Right atrium auricular region (tissue), 2 donors: ENCODE data around the gene RNASE4. TPM values are rescaled to one million over a fixed set of nuclear protein-coding genes. Genes with fewer than 3 reads are reported as not detected.

Source experiments
- DNase-seq: peaks from one replicate; pipeline ENCODE4 v3.0.0-alpha.2; 2019; ENCODE audit warnings: low spot score
- H3K27ac ChIP-seq, 2 donors: fragments of 200-600 bp; sonication (generic); 1 replicate in 1 of 2; 2 replicates in 1 of 2; pipeline ENCODE4 v1.5.1; 2016 to 2019
- H3K27me3 ChIP-seq, 2 donors: fragments of 200-600 bp; sonication (generic); one replicate each; pipeline versions ENCODE4 v1.5.1 to v1.6.0; 2017 to 2019
- H3K36me3 ChIP-seq: fragments of 200-600 bp; sonication (generic); one replicate; pipeline ENCODE4 v1.5.1; 2016
- H3K4me1 ChIP-seq, 2 donors: fragments of 200-600 bp; sonication (generic); one replicate each; pipeline versions ENCODE4 v1.5.1 to v1.6.0; 2017 to 2019
- H3K4me3 ChIP-seq, 2 donors: fragments of 200-600 bp; sonication (generic); 1 replicate in 1 of 2; 2 replicates in 1 of 2; pipeline ENCODE4 v1.5.1; 2017 to 2019; ENCODE audit warnings: mild to moderate bottlenecking in 1 of 2, moderate library complexity in 1 of 2
- H3K9me3 ChIP-seq, 2 donors: fragments of 200-600 bp; sonication (generic); one replicate each; pipeline ENCODE4 v1.5.1; 2019
- total RNA-seq, 2 donors: library from RNA; depleted of rRNA; stranded (reverse); fragments of >200 nt; gene quantifications; one replicate each; pipeline ENCODE4 v1.1.0, GENCODE V29; 2016
- TF ChIP-seq, protein P1 (sequence below), 2 donors: fragments of 200-600 bp; sonication (generic); IDR thresholded peaks; one replicate each; pipeline ENCODE4 v1.5.1; 2019; ENCODE audit warnings: antibody characterized with exemption in 2 of 2

The RNASE4 gene
- total RNA-seq, 2 donors from 2014 or later: 19.5 to 44.4 TPM

DNA sequence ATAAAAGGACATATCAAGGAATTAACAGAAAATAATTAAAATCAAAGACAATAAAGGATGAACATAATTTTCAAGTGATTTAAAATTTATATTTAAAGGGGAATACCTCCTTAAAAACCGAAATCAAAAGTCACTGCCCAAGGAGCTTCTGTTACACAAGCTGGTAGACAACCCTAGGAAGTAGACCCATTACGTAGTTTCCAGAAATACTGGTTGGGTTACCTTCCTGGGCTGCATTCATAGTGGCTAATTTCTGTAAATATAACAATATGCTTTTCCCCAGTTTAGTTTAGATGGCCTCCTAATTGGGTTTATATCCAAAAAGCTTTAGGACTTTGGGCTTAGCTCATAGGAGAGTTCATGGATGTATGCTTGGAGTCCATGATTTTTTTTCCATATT, 59.2 kb downstream of the RNASE4 start:
- Histone ChIP-seq H3K9me3 (no peaks in the 10 kb centered on the region), H3K27ac (no peak overlapping the region), H3K27me3 (no peaks in the 10 kb centered on the region), H3K4me1 (no peaks in the 10 kb centered on the region), H3K4me3 (no peak overlapping the region), H3K36me3 (no peaks in the 10 kb centered on the region)
- TF ChIP-seq, protein P1, sequence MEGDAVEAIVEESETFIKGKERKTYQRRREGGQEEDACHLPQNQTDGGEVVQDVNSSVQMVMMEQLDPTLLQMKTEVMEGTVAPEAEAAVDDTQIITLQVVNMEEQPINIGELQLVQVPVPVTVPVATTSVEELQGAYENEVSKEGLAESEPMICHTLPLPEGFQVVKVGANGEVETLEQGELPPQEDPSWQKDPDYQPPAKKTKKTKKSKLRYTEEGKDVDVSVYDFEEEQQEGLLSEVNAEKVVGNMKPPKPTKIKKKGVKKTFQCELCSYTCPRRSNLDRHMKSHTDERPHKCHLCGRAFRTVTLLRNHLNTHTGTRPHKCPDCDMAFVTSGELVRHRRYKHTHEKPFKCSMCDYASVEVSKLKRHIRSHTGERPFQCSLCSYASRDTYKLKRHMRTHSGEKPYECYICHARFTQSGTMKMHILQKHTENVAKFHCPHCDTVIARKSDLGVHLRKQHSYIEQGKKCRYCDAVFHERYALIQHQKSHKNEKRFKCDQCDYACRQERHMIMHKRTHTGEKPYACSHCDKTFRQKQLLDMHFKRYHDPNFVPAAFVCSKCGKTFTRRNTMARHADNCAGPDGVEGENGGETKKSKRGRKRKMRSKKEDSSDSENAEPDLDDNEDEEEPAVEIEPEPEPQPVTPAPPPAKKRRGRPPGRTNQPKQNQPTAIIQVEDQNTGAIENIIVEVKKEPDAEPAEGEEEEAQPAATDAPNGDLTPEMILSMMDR (IDR thresholded peaks at IDR 0.05): no peak
- DNase-seq: no peak

DNA sequence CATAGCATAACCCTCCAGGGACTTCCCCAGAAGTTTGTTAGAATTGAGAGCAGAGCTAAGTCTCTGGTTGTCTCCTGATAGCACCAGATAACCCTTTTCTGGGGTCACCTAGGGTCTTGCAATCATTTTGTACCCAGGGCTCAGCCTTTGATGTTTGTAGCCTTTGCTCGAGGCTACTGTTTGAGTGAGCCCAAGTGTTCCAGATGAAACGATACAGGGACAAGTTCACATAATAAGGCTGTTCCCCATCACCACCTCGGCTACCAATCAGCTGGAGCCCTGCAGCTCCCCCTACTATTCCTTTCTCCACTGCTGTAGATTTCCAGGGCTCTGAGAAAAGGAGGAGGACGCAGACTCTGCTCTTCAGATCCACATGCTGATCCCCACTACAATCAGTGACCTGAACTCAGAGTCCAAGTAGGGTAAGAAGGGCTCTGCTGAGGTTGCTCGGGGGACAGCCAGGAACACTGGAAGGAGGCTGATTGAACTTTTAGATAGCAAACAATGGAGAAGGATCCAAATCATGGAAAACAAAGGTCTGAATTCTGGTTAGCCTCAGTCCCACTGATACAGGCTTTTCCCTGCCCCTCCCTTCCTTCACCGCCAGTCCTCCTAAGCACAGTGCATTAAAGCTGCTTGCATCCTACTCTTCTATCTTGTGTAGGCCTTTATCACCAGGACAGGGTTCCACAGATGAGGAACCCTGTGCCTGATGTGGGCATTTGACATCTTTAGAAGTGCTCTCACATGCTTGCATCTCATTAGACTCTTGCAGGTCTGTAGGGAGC, 61.4 kb downstream of the RNASE4 start, which contains the start of gene EDDM3A:
Gene EDDM3A, plus strand, starts transcription at position 317 of the 788 bp plus-strand sequence. CDS start 1,694 bp downstream, outside the sequence.
- H3K36me3 ChIP-seq: no peaks in the 10 kb centered on the region
- no peak within 1 kb of the TSS for H3K4me3 ChIP-seq
- H3K27ac ChIP-seq: no peak within 1 kb of the TSS
- no peak for DNase-seq
- H3K9me3 ChIP-seq: no peaks in the 10 kb centered on the region
- no peaks in the 10 kb centered on the region for H3K4me1 ChIP-seq
- TF ChIP-seq, protein P1 (IDR thresholded peaks at IDR 0.05): no peak
- no peaks in the 10 kb centered on the region for H3K27me3 ChIP-seq

DNA sequence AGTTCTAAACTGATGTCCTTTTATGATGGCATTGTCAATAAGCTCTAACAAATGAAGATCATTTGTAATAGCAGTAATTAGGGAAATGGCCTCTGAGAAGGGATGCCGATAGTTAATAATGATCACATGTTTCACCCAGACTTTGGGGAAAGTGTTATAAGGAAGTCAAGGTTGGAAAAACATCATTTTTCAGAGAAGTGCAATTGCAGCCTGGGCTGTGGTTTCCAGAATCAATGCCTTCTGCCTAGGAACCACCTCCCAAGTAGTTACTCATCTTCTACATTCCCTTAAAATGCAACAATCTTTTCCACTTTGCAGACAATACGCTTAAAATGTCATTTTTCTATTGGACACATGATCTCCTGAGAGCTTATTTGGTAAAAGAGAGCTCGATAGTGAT, 62.2 kb downstream of the RNASE4 start:
- Histone ChIP-seq H3K36me3 (no peaks in the 10 kb centered on the region), H3K9me3 (peaks cover 0 to 5% of the 10 kb centered on the region in 2 donors), H3K4me1 (no peaks in the 10 kb centered on the region), H3K27ac (no peak overlapping the region), H3K27me3 (no peaks in the 10 kb centered on the region), H3K4me3 (no peak overlapping the region)
- TF ChIP-seq, protein P1 (IDR thresholded peaks at IDR 0.05): no peak
- no peak for DNase-seq

DNA sequence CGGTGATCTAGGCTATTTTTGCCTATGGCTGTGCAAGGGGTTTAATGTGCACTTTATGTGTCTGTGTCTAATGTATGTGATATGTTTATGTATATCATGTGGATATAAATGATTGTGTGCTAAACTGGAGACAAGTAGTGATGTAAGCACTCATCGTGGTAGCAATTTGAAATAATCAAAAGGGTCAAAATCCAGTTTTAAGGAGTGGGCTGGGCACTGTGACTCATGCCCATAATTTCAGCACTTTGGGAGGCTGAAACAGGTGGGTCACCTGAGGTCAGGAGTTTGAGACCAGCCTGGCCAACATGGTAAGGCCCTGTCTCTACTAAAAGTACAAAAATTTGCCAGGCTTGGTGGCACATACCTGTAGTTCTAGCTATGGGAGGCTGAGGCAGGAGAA, 64.1 kb downstream of the RNASE4 start:
- TF ChIP-seq, protein P1 (IDR thresholded peaks at IDR 0.05): no peak
- H3K9me3 ChIP-seq: peaks cover 5 to 10% of the 10 kb centered on the region in 2 donors
- no peak for DNase-seq
- H3K4me3 ChIP-seq: no peak overlapping the region
- H3K27ac ChIP-seq: no peak overlapping the region
- H3K27me3 ChIP-seq: no peaks in the 10 kb centered on the region
- no peaks in the 10 kb centered on the region for H3K36me3 ChIP-seq
- no peaks in the 10 kb centered on the region for H3K4me1 ChIP-seq

DNA sequence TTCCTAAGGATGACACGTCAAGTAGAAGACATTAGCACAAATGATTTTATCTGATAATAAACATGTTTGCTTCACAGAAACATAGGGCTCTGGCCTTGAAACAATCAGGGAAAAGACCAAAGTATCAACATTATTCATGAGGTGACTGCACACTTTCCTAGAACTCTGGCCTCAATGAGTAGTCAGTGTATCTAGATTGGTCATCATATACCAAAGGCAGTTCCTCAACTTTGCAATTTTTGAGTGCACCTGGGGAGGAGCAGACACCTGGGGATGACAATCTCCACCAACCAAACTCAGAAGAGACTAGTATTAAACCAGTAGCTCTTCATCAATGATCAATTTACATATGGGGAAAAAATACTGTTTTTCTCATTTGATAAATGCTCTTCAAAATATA, 65.8 kb downstream of the RNASE4 start:
- Histone ChIP-seq H3K4me1 (no peaks in the 10 kb centered on the region), H3K36me3 (no peaks in the 10 kb centered on the region), H3K9me3 (peaks cover 5 to 10% of the 10 kb centered on the region in 2 donors), H3K27ac (no peak overlapping the region), H3K4me3 (no peak overlapping the region), H3K27me3 (no peaks in the 10 kb centered on the region)
- TF ChIP-seq, protein P1 (IDR thresholded peaks at IDR 0.05): no peak
- no peak for DNase-seq

Other genes starting within 250 kb of the RNASE4 start
- under 1 TPM; 0.35 to 0.44 TPM for gene KLHL33, start 248.4 kb upstream of the RNASE4 start, total RNA-seq
- gene OSGEP, start 229.7 kb upstream of the RNASE4 start, total RNA-seq: 10 to 100 TPM; 23.8 to 30.1 TPM
- 10 to 100 TPM; 72.6 to 97.6 TPM for gene APEX1, start 229.3 kb upstream of the RNASE4 start, total RNA-seq
- 10 to 100 TPM in 1 of 2 donors, 1 to 10 TPM in 1; 9.8 to 13.3 TPM for gene PIP4P1, start 223.1 kb upstream of the RNASE4 start, total RNA-seq
- 10 to 100 TPM in 1 of 2 donors, 1 to 10 TPM in 1; 7.4 to 25.2 TPM for gene PNP, start 215.2 kb upstream of the RNASE4 start, total RNA-seq
- not detected for gene RNASE10, start 179.0 kb upstream of the RNASE4 start, total RNA-seq
- gene RNASE9, start 123.5 kb upstream of the RNASE4 start, total RNA-seq: not detected
- gene RNASE11, start 96.6 kb upstream of the RNASE4 start, total RNA-seq: not detected
- not detected for gene RNASE12, start 93.2 kb upstream of the RNASE4 start, total RNA-seq
- not detected for gene OR6S1, start 42.9 kb upstream of the RNASE4 start, total RNA-seq
- gene ANG, start 4.2 kb downstream of the RNASE4 start, total RNA-seq: 10 to 100 TPM in 1 of 2 donors, 1 to 10 TPM in 1; 4.4 to 14.5 TPM
- not detected for gene EDDM3A, start 61.3 kb downstream of the RNASE4 start, total RNA-seq
- not detected for gene EDDM3B, start 83.8 kb downstream of the RNASE4 start, total RNA-seq
- gene RNASE6, start 96.7 kb downstream of the RNASE4 start, total RNA-seq: 10 to 100 TPM in 1 of 2 donors, 1 to 10 TPM in 1; 6.6 to 10.9 TPM
- gene RNASE1, start 118.3 kb downstream of the RNASE4 start, total RNA-seq: 100 to 1,000 TPM; 230 to 343 TPM
- under 1 TPM in 1 of 2 donors, not detected in 1; 0.59 TPM for gene RNASE3, start 206.8 kb downstream of the RNASE4 start, total RNA-seq